Calu3 (cell line): ENCODE data around the gene STK33. TPM values are rescaled to one million over a fixed set of nuclear protein-coding genes. Genes with fewer than 3 reads are reported as not detected.

Experiments used
- BruUV-seq: library from RNA; stranded (reverse); fragments of 400-500 nt; replicated peaks from 2 replicates; lab custom pipeline; 2021; lab: Mats Ljungman, UMichigan
- CTCF ChIA-PET: fragments of 300-600 bp; sonication (Branson Sonifier 250); formaldehyde crosslinking; loops from one replicate; lab custom pipeline; 2022; ENCODE audit warnings: antibody characterized with exemption; lab: Charles Lee
- DNase-seq: peaks from one replicate; pipeline ENCODE4 v3.0.0; 2022
- H3K27ac Mint-ChIP-seq: one replicate; pipeline ENCODE4 v1.8.0; 2022; ENCODE audit warnings: mixed read lengths; ENCODE audit not compliant: unreplicated experiment
- H3K27me3 Mint-ChIP-seq: one replicate; pipeline ENCODE4 v1.8.0; 2022; ENCODE audit warnings: mixed read lengths; ENCODE audit not compliant: unreplicated experiment
- H3K36me3 Mint-ChIP-seq: one replicate; pipeline ENCODE4 v1.8.0; 2022; ENCODE audit warnings: mild to moderate bottlenecking, moderate library complexity, mixed read lengths; ENCODE audit not compliant: insufficient read depth, unreplicated experiment
- H3K4me1 Mint-ChIP-seq: one replicate; pipeline ENCODE4 v1.8.0; 2022; ENCODE audit warnings: mild to moderate bottlenecking, low read depth, mixed read lengths; ENCODE audit not compliant: unreplicated experiment
- H3K4me3 Mint-ChIP-seq: one replicate; pipeline ENCODE4 v1.8.0; 2022; ENCODE audit warnings: mild to moderate bottlenecking, low read depth, moderate library complexity, mixed read lengths; ENCODE audit not compliant: unreplicated experiment
- H3K9me3 Mint-ChIP-seq: one replicate; pipeline ENCODE4 v1.8.0; 2022; ENCODE audit warnings: low read depth, mixed read lengths; ENCODE audit not compliant: unreplicated experiment
- intact Hi-C: fragments of 100-400 bp; cut with micrococcal nuclease; formaldehyde crosslinking; loops from one replicate; pipeline ENCODE4 v1.10.0; 2022; ENCODE audit not compliant: unreplicated experiment
- total RNA-seq: library from RNA; stranded (reverse); gene quantifications from 2 replicates; pipeline ENCODE4 v1.2.3, GENCODE V29; 2022
- TF ChIP-seq, protein P1 (sequence below): fragments of 200-600 bp; IDR thresholded peaks from one replicate; pipeline ENCODE4 v1.8.0; 2022; ENCODE audit warnings: antibody characterized with exemption; ENCODE audit not compliant: unreplicated experiment

STK33 gene
- total RNA-seq, 1 experiment from 2014 or later = 3.0 TPM

DNA sequence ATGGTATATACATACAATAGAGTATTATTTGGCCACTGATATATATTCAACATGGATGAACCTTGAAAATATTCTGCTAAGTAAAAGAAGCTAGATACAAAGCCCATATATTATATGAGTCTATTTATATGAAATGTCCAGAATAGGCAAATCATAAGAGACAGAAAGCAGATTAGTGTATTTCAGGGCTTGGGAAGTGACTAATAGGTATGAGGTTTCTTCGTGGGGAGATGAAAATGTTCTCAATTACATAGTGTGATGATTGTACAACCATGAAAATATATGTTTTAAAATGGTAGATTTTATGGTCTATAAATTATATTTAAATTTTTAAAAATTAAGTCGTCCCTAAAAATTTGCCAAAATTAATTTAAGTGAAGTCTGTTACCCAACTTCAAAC is 92.2 kb downstream of the STK33 start:
- H3K4me1 Mint-ChIP-seq = no peaks in the 10 kb centered on the region
- H3K4me3 Mint-ChIP-seq = no peak overlapping the region
- intact Hi-C loops = no loop called here
- TF ChIP-seq, protein P1, sequence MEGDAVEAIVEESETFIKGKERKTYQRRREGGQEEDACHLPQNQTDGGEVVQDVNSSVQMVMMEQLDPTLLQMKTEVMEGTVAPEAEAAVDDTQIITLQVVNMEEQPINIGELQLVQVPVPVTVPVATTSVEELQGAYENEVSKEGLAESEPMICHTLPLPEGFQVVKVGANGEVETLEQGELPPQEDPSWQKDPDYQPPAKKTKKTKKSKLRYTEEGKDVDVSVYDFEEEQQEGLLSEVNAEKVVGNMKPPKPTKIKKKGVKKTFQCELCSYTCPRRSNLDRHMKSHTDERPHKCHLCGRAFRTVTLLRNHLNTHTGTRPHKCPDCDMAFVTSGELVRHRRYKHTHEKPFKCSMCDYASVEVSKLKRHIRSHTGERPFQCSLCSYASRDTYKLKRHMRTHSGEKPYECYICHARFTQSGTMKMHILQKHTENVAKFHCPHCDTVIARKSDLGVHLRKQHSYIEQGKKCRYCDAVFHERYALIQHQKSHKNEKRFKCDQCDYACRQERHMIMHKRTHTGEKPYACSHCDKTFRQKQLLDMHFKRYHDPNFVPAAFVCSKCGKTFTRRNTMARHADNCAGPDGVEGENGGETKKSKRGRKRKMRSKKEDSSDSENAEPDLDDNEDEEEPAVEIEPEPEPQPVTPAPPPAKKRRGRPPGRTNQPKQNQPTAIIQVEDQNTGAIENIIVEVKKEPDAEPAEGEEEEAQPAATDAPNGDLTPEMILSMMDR = no peak
- CTCF ChIA-PET = no interaction called here
- no peaks in the 10 kb centered on the region for H3K36me3 Mint-ChIP-seq
- peaks cover 14% of the 10 kb centered on the region for H3K27me3 Mint-ChIP-seq
- no peak overlapping the region for H3K27ac Mint-ChIP-seq
- no peak for DNase-seq
- no TSS peak for BruUV-seq
- H3K9me3 Mint-ChIP-seq = no peaks in the 10 kb centered on the region

- Mint-ChIP-seq H3K36me3 (no peaks in the 10 kb centered on the region), H3K27me3 (peaks cover 20% of the 10 kb centered on the region), H3K9me3 (no peaks in the 10 kb centered on the region), H3K4me3 (no peak overlapping the region), H3K27ac (no peak overlapping the region), H3K4me1 (no peaks in the 10 kb centered on the region)
- TF ChIP-seq, protein P1 = no peak
- BruUV-seq = no TSS peak
- no peak for DNase-seq
- CTCF ChIA-PET = no interaction called here
- intact Hi-C loops = no loop called here
Measured at GRCh38 chr11:8488395-8488794, 105.6 kb downstream of the STK33 start.

- peaks cover 18% of the 10 kb centered on the region for H3K27me3 Mint-ChIP-seq
- no peaks in the 10 kb centered on the region for H3K4me1 Mint-ChIP-seq
- TF ChIP-seq, protein P1 = no peak
- no peaks in the 10 kb centered on the region for H3K36me3 Mint-ChIP-seq
- H3K4me3 Mint-ChIP-seq = no peak overlapping the region
- no TSS peak for BruUV-seq
- H3K27ac Mint-ChIP-seq = no peak overlapping the region
- CTCF ChIA-PET = no interaction called here
- H3K9me3 Mint-ChIP-seq = no peaks in the 10 kb centered on the region
- DNase-seq = no peak
- intact Hi-C loops = no loop called here
Measured at GRCh38 chr11:8487261-8487660, 106.8 kb downstream of the STK33 start.

- CTCF ChIA-PET = no interaction called here
Measured at GRCh38 chr11:8484251-8484650, 109.8 kb downstream of the STK33 start.

More at GRCh38 chr11:8484251-8484650, 109.8 kb downstream of the STK33 start:
- no peaks in the 10 kb centered on the region for H3K27me3 Mint-ChIP-seq
- TF ChIP-seq, protein P1 = no peak
- H3K4me1 Mint-ChIP-seq = no peaks in the 10 kb centered on the region
- intact Hi-C loops = no loop called here
- H3K27ac Mint-ChIP-seq = no peak overlapping the region
- H3K9me3 Mint-ChIP-seq = no peaks in the 10 kb centered on the region
- no peak overlapping the region for H3K4me3 Mint-ChIP-seq
- no peak for DNase-seq
- no TSS peak for BruUV-seq
- H3K36me3 Mint-ChIP-seq = no peaks in the 10 kb centered on the region
